Breast epithelium (tissue), 4 donors: Measurements from ENCODE around the gene CGB7. TPM values are rescaled to one million over a fixed set of nuclear protein-coding genes. Genes with fewer than 3 reads are reported as not detected.

ENCODE experiments used
- DNase-seq, 2 donors: peaks; one replicate each; pipeline ENCODE4 v3.0.0-alpha.2; 2019; ENCODE audit warnings: low spot score in 2 of 2
- H3K27ac ChIP-seq, 2 donors: fragments of 200-600 bp; sonication (generic) in 1 of 2; one replicate each; pipeline ENCODE4 v1.5.1; 2016 to 2019; ENCODE audit warnings: mild to moderate bottlenecking in 1 of 2
- H3K27me3 ChIP-seq, 2 donors: fragments of 200-600 bp; sonication (generic) in 1 of 2; one replicate each; pipeline versions ENCODE4 v1.5.1 to v1.6.0; 2017 to 2019; ENCODE audit warnings: control low read depth in 1 of 2, mild to moderate bottlenecking in 1 of 2
- H3K36me3 ChIP-seq: fragments of 200-600 bp; one replicate; pipeline ENCODE4 v1.5.1; 2019
- H3K4me1 ChIP-seq, 2 donors: fragments of 200-600 bp; sonication (generic); one replicate each; pipeline ENCODE4 v1.5.1; 2016 to 2019; ENCODE audit warnings: control low read depth in 1 of 2
- H3K4me3 ChIP-seq, 3 donors: fragments of 200-600 bp; sonication (generic); 1 replicate in 2 of 3; 2 replicates in 1 of 3; pipeline ENCODE4 v1.5.1; 2016 to 2019; ENCODE audit warnings: mild to moderate bottlenecking in 3 of 3, moderate library complexity in 2 of 3
- H3K9me3 ChIP-seq, 2 donors: fragments of 200-600 bp; sonication (generic) in 1 of 2; one replicate each; pipeline ENCODE4 v1.5.1; 2016 to 2019; ENCODE audit warnings: control low read depth in 1 of 2
- CTCF ChIP-seq, 3 donors: fragments of 450-650 bp; IDR thresholded peaks; one replicate each; pipeline ENCODE4 v1.5.1; 2016 to 2017; ENCODE audit warnings: antibody characterized with exemption in 3 of 3, mild to moderate bottlenecking in 3 of 3, moderate library complexity in 3 of 3
- POLR2A ChIP-seq: fragments of 450-650 bp; IDR thresholded peaks from one replicate; pipeline ENCODE4 v1.6.1; 2016; ENCODE audit warnings: antibody characterized with exemption, mild to moderate bottlenecking, moderate library complexity
- POLR2AphosphoS5 ChIP-seq, 3 donors: sonication (generic); formaldehyde crosslinking; IDR thresholded peaks; one replicate each; pipeline ENCODE4 v1.6.1; 2017; ENCODE audit warnings: antibody characterized with exemption in 3 of 3
- intact Hi-C: fragments of 100-400 bp; cut with DNase I; formaldehyde crosslinking; loops from one replicate; pipeline ENCODE4 v1.15.1; 2023; ENCODE audit warnings: low total_unique reads
- total RNA-seq, 3 donors: library from RNA; depleted of rRNA; stranded (reverse); fragments of >200 nt; gene quantifications; one replicate each; pipeline ENCODE4 v1.1.0, GENCODE V29; 2016

The CGB7 gene
- total RNA-seq, 3 donors from 2014 or later = 0.15 to 2.0 TPM; not detected in 1

DNA sequence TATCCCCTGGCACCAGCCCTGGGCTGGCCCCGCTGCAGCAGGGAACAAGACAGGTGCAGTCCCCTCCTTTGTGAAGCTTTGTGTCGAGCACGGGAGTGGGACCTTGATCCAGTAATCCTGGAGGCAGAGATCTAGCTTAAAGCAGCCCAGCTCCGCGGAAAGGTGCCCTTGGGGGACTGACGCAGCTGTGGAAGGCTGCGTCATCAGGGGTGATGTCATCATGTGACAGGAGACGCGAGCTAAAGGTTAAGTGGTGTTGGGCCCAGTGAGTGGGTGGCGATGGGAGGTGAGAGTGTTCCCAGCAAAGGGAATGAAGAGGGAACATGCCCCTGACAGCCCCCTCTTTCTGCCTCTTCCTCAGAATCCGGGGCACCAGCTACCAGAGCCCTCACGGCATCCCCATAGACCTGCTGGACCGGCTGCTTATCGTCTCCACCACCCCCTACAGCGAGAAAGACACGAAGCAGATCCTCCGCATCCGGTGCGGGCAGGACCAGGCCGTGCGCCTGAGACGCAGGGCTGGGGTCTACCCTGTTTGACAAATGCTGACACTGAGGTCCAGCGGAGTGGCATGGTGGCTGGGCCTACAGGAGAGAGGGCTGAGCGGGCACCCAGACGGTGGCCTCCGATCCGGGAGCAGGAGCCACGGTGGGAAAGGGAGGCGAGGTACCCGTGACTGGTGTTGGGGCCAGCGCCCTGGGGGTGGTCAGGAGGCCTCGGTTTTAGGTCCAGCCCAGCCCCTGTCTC lies 43.3 kb downstream of the CGB7 start:
- no peak overlapping the region for H3K27ac ChIP-seq
- no peaks in the 10 kb centered on the region for H3K27me3 ChIP-seq
- TF ChIP-seq POLR2A = no peak
- no peak for TF ChIP-seq CTCF (IDR thresholded peaks at IDR 0.05)
- TF ChIP-seq POLR2AphosphoS5 (IDR thresholded peaks at IDR 0.05) = no peak
- no peak for DNase-seq
- no peaks in the 10 kb centered on the region for H3K9me3 ChIP-seq
- peaks cover 0 to 4% of the 10 kb centered on the region in 2 donors for H3K4me1 ChIP-seq
- peaks cover 4% of the 10 kb centered on the region for H3K36me3 ChIP-seq
- H3K4me3 ChIP-seq = no peak overlapping the region
- intact Hi-C loops = no loop called here

DNA sequence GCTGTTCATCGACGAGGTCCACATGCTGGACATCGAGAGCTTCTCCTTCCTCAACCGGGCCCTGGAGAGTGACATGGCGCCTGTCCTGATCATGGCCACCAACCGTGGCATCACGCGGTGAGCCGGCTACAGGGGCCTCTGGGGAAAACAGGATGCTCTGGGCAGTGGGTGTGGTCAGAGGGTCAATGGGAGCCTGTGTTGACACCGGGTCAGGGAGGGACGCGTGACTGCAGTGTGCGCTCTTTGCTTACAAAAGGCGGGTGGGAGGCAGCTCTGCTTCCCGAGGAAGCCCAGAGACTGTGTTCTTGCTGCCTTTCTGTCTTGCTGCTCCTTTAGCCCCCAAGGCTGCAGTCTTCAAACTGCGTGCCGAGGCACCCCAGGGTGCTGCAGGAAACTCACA lies 46.4 kb downstream of the CGB7 start:
- no peak for DNase-seq
- no peaks in the 10 kb centered on the region for H3K4me1 ChIP-seq
- H3K36me3 ChIP-seq = peaks cover 9% of the 10 kb centered on the region
- no peak for TF ChIP-seq POLR2A
- TF ChIP-seq POLR2AphosphoS5 (IDR thresholded peaks at IDR 0.05) = no peak
- TF ChIP-seq CTCF (IDR thresholded peaks at IDR 0.05) = no peak
- H3K4me3 ChIP-seq = no peak overlapping the region
- H3K9me3 ChIP-seq = no peaks in the 10 kb centered on the region
- intact Hi-C loops = no loop called here
- no peaks in the 10 kb centered on the region for H3K27me3 ChIP-seq
- no peak overlapping the region for H3K27ac ChIP-seq

DNA sequence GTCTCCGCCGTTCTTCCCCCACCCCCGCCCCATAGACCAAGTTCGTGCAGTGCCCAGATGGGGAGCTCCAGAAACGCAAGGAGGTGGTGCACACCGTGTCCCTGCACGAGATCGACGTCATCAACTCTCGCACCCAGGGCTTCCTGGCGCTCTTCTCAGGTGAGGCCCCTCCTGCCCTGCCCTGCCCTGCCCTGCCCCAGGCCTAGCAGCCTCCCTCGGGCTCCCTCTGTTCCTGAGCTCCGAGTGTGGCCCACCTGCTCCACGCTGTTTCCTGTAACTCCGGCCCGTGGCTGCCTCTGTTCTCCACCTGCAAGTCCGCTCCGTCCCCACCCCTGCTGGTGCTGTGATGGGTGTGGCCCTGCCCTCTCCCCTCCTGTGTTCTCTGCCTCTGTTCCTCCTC lies 47.1 kb downstream of the CGB7 start:
- H3K27me3 ChIP-seq = no peaks in the 10 kb centered on the region
- intact Hi-C loops = no loop called here
- H3K27ac ChIP-seq = no peak overlapping the region
- no peak overlapping the region for H3K4me3 ChIP-seq
- DNase-seq = no peak
- no peaks in the 10 kb centered on the region for H3K9me3 ChIP-seq
- peaks cover 9% of the 10 kb centered on the region for H3K36me3 ChIP-seq
- TF ChIP-seq POLR2AphosphoS5 (IDR thresholded peaks at IDR 0.05) (no peak), POLR2A (no peak), CTCF (IDR thresholded peaks at IDR 0.05) (no peak)
- H3K4me1 ChIP-seq = no peaks in the 10 kb centered on the region

GRCh38 chr19:49009828-49010227 lies 47.7 kb downstream of the CGB7 start:
- H3K9me3 ChIP-seq = no peaks in the 10 kb centered on the region
- no peak overlapping the region for H3K4me3 ChIP-seq
- intact Hi-C loops = no loop called here
- no peak overlapping the region for H3K27ac ChIP-seq
- H3K27me3 ChIP-seq = no peaks in the 10 kb centered on the region
- TF ChIP-seq POLR2A (no peak), CTCF (IDR thresholded peaks at IDR 0.05) (no peak), POLR2AphosphoS5 (IDR thresholded peaks at IDR 0.05) (no peak)
- no peaks in the 10 kb centered on the region for H3K4me1 ChIP-seq
- no peak for DNase-seq
- peaks cover 7% of the 10 kb centered on the region for H3K36me3 ChIP-seq

GRCh38 chr19:49006905-49007304 lies 50.6 kb downstream of the CGB7 start:
- no peaks in the 10 kb centered on the region for H3K4me1 ChIP-seq
- no peaks in the 10 kb centered on the region for H3K27me3 ChIP-seq
- no peak overlapping the region for H3K4me3 ChIP-seq
- no peak for DNase-seq
- TF ChIP-seq POLR2A = no peak
- no peak for TF ChIP-seq CTCF (IDR thresholded peaks at IDR 0.05)
- no peak for TF ChIP-seq POLR2AphosphoS5 (IDR thresholded peaks at IDR 0.05)
- intact Hi-C loops = no loop called here
- no peak overlapping the region for H3K27ac ChIP-seq
- H3K36me3 ChIP-seq = peaks cover 5% of the 10 kb centered on the region
- H3K9me3 ChIP-seq = no peaks in the 10 kb centered on the region
